GM19328 (cell line): ENCODE data around the gene IFIT3.
"Not testable (repeated sequence)": the region's sequence is repeated elsewhere in the genome, so short reads cannot be mapped to it uniquely, and the experiment has no call there.

ENCODE experiments used
- ATAC-seq: cut with Tn5 transposase; IDR thresholded peaks from one replicate; pipeline ENCODE4 v1.9.1; 2021; ENCODE audit warnings: mild to moderate bottlenecking, moderate library complexity; ENCODE audit not compliant: unreplicated experiment

Gene IFIT3, protein sequence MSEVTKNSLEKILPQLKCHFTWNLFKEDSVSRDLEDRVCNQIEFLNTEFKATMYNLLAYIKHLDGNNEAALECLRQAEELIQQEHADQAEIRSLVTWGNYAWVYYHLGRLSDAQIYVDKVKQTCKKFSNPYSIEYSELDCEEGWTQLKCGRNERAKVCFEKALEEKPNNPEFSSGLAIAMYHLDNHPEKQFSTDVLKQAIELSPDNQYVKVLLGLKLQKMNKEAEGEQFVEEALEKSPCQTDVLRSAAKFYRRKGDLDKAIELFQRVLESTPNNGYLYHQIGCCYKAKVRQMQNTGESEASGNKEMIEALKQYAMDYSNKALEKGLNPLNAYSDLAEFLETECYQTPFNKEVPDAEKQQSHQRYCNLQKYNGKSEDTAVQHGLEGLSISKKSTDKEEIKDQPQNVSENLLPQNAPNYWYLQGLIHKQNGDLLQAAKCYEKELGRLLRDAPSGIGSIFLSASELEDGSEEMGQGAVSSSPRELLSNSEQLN

DNA sequence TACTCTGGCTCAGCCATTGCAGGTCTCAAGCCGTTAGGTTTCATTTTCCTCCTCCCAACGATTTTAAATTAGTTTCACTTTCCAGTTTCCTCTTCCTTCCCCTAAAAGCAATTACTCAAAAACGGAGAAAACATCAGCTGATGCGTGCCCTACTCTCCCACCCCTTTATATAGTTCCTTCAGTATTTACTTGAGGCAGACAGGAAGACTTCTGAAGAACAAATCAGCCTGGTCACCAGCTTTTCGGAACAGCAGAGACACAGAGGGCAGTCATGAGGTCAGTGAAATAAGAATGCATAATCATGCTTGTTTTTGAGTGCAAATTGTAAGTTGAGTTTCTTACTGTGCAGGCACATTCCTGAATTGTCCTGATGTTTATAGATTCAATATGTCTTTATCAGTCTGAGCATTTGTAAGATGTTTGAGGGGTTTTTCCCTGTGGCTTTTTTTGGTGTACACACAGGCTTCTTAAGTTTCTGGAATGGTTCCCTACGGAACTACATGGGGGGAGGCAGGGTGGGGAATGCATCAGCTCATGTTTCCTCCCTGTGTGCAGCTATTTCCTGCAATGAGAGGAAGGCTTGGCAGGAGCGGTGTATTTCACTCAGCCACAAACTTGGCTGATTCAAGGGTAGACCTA, at the start of gene IFIT3:
IFIT3 (plus strand) TSS at position 195 of the 639 bp plus-strand sequence; CDS start at position 272, 77 bp downstream.
- ATAC-seq: peak; percentile 39

DNA sequence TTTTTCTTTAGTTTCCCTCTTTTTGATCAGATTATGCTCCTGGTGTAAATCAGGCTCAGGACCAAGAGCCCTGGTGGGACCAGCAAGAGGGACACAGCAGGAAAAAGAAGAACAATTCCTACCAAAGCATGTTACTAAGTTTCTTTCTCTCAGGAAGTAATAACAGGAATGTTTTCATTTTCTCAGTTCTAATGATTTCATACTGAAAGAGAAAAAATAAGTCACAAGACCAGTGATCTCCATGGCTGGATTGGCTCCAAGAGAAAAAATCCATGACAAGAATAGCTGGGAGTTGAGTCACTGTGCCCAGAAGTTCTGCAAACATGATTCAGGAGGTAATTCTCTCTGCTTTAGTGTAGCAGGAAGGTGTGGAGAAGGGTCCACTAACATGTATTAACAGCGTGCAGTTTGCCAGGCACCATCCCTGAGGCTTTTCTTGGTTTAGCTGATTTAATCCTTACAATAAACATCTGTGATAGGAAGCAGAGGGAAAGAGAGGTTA, 49.7 kb upstream of the IFIT3 start:
- no peak for ATAC-seq

DNA sequence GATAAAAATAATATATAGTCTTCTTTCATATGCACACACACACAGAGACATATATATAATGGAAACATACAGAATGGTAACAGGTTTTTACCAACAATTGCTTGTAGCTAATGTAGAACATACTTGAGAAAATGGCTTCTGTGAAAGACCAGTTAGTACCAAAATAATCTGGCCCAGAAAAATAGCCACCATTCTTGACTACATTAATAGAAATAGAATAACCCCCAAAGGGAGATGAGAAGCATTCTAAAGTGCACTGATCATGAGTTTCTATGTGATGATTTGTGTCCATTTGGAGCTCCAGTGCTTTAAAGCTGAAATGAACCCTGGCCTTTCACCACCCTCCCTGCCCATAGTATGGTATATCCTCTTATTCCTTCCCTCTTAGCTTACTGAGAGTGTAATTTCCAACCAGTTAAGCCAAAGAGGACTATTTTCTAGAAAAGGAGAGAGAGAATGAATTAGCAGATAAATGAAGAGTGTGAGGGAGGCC, 48.9 kb upstream of the IFIT3 start:
- no peak for ATAC-seq

DNA sequence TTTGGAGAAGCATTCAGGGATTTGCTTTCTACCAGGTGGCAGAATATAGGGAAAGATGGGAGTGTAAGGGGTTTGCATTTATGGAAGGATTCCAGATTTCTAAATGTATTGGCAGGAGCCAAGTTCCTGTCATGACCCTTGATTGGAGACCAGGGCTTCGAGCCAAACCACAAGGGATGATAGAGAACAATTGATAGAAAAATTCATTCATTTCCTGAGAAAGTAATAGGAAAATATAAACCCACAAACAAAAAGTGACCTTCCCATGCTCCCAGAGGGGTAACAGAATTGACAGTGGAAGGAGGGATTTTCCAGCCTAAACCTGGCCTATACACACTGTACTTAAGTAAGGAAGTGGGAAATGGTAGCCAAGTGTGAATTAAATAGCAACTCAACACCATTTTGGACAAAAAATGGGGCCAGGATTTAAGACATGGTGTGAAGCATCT, 48.4 kb upstream of the IFIT3 start:
- ATAC-seq: no peak

DNA sequence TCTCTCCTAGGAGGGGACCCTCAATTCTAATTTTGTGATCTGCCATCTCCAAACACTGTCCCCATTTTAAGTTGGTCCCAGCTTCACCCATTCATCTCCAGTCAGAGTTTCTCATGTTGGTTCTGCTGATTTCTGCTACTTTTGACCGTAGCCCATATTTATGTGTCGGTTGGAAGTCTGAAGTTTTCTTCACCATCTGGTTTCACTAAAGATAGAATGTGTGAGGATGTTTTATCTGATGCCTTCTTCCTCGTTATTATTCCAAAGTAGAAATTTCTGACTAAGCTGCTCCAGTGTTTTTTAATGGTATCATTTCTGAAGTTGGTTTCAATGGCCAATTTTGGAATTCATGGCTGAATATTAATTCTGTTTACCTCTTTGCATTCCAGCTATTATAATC, 47.3 kb upstream of the IFIT3 start:
- ATAC-seq: no peak

DNA sequence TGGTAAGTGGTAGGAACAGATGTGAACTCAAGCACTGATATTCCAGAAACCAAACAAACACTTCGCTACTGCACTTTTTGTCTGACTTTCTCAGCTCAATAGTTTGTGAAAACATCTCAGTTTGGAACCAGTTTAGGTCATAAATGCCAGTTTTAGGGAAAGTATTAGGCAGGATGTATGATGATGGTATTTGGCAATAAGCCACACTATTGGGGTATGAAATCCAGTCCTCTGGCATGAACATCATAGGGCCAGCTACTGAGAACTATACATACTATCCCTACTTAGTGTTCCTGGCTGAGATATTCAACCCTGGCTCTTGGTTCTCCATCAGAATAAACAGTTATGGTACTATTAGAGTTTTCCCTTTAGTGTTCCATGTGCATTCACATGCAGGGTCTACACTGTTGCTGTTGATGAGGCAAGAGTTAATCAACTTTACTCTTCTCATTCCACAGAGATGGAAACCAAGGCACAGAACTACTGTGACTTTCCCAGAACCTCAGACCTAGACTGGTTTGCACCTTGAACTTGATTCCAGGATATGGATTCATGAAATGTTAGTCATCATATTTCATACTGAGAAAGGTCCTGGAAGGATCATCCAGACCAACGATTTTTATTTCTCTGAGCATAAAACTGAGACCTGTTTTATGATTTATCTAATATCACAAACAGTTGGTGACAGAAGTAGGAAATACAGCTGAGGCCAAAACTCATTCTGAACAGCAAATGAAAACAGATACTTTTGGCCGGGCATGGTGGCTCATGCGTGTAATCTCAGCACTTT, 46.0 kb upstream of the IFIT3 start:
- ATAC-seq: no peak

DNA sequence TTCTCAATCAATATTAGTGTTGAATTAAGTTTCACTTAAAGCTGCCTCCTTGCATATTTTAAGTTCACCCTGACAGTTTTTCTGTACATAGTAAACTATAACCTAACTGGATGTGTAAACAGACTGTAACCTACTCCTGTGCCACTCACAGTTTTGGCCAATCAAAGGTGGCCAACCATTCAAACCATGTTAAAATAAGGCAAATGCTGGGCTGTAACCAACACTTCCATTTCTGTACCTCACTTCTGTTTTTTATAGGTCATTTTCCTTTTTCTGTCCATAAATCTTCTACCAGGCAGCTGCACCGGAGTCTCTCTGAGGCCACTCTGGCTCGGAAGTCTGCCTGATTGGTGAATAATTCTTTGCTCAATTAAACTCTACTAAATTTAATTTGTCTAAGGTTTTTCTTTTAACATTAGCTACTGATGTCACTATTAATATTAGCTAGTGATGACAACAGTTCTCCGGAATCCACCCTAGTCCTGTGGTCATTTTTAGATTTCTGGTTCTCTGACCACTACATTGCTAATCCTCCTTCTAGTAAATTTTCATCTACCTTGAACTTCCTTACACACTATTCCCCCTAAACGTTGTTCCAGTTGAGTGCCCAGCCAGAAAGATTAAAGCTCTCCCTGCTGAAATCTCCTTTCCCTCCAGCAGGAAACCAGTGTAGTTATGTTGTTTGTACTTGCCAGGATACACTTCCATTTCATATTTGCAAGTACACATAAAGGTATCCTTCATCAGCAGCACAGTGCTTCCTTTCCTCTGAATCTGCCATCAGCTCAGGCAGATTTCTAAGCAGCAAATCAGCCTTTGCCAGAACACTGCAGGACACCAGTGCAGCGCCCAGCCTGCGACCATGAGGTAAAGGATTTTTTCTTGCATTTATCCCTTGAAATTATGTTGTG, 44.5 kb upstream of the IFIT3 start:
- ATAC-seq: no peak

DNA sequence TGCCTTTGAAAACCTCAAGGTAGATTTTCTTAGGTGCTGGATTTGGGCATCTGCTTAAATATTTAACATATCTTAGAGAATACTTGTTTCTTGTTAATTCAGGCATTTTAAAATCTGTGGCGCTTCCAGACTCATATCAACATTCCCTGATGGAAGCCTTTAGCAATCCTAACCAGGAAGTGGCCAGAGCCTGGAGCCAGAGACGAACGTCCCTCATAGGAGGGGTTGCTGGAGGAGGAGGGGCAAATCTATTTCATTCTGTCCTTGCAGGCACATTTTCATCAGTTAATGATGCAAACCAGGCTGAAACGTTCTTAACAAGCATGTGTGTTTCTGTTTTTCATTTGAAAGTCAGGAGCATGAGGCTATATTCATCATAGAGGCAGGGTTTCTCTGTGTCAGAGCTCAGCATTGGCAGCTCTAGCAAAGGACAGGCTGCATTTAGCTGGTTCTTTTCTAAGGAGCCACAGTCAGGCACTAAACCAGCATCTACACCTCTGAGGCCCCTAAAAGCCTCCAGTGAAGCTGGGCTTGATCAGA, 43.8 kb upstream of the IFIT3 start:
- ATAC-seq: no peak

DNA sequence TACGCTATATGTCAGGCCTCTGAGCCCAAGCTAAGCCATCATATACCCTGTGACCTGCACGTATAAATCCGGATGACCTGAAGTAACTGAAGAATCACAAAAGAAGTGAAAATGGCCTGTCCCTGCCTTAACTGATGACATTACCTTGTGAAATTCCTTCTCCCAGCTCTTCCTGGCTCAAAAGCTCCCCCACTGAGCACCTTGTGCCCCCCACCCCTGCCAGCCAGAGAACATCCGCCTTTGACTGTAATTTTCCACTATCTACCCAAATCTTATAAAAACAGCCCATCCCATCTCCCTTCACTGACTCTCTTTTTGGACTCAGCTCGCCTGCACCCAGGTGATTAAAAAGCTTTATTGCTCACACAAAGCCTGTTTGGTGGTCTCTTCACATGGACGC, 43.1 kb upstream of the IFIT3 start:
- not testable (repeated sequence) for ATAC-seq

DNA sequence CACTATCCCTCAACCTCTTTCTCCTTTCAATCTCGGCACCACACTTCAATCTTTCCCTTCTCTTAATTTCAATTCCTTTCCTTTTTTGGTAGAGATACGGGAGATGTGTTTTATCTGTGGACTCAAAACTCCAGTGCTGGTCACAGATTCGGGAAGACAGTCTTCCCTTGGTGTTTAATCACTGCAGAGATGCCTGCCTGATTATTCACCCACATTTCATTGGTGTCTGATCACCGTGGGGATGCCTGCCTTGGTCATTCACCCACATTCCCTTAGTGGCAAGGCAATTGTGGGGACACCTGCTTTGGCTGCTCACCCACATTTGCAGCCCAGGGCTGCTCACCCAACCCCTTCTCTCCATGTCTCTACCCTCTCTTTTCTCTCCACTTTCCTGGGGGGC, 42.5 kb upstream of the IFIT3 start:
- not testable (repeated sequence) for ATAC-seq

DNA sequence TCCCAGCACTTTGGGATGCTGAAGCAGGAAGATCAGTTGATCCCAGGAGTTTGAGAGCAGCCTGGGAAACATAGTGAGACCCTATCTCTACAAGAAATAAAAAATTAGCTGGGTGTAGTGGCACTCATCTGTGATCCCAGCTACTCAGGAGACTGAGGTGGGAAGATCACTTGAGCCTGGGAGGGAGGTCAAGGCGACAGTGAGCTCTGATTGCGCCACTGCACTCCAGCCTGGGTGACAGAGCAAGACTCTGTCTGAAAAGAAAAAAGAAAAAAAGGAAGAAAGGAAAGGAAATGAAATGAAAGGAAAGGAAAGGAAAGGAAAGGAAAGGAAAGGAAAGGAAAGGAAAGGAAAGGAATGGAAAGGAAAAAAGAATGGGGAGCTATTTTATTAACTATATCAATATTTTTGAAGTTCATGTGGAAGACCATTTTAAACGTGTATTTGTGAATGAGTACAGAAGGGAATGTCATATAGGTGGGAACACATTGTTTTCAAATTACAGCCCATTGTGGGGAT, 33.0 kb upstream of the IFIT3 start:
- ATAC-seq: no peak

DNA sequence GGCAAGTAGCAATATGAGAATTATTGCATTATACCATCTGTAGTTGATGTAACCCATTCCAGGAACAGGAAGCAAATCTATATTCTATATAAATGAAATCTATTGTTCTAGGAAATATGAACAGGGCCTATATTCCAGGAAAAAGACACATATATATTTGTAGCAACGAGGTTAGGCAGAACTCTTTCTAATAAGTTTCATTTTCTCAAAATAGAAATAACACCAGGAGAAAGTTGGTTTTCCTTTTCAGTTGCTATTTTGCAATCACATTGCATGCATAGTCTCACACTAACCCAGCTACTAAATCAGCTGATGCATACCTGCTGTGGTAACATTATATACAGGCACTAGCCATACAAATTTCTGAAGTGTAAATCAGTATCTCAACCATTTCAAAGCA, 32.2 kb upstream of the IFIT3 start:
- ATAC-seq: no peak

DNA sequence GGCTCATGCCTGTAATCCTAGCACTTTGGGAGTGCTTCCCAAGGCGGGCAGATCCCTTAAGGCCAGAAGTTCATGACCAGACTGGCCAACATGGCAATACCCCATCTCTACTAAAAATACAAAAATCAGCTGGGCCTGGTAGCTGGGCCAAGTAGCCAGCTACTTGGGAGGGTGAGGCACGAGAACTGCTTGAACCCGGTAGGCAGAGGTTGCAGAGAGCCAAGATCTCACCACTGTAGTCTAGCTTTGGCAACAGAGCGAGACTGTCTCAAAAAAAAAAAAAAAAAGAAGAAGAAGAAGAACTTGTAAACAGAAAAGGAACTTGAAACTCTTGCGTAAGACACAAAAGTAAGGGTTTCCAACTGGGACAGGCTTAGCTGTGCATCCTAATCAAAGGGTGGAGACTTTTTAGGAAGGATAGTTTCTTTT, 31.6 kb upstream of the IFIT3 start:
- ATAC-seq: peak; percentile 51

DNA sequence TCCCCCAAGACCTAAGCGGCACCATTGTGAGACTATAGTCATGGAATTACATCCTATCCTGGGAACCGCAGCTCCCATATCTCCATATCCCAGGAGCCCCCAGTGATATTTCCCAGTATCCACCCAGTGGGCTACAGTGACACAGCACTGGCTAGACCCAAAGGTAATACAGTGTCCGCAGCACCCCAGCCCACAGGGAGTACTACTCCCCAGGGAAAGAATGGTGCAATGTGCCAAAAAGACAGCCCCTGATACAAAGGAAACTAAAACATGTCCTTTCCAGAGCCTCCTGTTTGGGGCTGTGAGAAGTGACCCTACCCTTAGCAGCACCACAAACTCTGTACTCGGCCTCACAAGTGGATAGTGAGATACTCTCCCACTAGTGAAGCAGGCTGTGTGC, 30.4 kb upstream of the IFIT3 start:
- no peak for ATAC-seq

DNA sequence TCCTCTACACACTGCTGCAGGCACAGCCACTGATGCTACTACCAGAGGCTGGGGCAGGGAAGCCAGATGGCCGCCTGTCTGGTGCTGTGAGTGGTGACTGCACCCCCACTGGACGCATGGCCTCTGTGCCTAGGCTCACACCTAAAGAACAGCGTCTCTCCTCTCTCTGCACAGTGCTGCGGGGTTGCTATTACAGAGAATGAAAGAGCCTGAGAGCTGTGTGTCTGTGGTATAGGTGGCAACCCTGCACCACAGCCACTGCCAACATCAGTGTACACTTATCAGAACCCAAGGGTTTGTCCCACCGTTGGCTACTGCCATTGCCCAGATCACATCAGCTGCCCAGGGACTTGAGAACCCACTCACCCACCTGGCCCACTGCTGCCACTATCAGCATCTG, 30.0 kb upstream of the IFIT3 start:
- ATAC-seq: no peak

DNA sequence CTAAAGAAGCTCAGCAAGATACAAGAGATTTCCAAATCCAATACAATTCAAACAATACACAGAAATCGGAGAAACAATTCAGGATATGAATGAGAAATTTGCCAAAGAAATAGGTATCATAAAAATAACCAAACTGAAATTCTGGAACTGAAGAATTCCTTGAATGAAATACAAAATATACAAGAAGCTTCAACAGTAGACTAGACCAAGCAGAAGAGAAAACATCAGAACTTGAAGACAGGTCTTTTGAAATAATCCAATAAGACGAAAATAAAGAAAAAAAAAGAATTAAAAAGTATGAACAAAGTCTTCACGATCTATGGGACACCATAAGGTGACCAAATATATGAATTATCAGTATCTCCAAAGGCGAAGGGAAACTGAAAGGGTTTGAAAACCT, 28.8 kb upstream of the IFIT3 start:
- ATAC-seq: no peak

DNA sequence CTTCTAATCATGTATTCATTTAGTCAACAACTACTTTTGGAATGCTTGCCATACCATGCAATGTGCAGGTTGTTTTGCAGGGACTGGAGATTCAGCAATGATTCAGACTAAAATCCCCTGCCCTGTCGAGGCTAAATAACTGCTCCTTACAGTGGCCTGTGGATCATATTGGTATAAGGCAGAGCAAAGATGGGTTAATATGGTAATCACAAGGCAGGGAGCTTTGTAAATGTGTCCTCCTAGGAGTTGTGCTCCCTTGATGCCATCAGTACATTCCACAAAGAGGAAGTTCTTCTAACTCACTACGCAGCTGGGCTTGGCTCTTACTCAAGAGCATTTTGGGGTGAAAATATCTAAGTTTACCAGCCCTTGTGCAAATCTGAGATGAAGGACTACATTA, 26.6 kb upstream of the IFIT3 start:
- ATAC-seq: peak; percentile 16

DNA sequence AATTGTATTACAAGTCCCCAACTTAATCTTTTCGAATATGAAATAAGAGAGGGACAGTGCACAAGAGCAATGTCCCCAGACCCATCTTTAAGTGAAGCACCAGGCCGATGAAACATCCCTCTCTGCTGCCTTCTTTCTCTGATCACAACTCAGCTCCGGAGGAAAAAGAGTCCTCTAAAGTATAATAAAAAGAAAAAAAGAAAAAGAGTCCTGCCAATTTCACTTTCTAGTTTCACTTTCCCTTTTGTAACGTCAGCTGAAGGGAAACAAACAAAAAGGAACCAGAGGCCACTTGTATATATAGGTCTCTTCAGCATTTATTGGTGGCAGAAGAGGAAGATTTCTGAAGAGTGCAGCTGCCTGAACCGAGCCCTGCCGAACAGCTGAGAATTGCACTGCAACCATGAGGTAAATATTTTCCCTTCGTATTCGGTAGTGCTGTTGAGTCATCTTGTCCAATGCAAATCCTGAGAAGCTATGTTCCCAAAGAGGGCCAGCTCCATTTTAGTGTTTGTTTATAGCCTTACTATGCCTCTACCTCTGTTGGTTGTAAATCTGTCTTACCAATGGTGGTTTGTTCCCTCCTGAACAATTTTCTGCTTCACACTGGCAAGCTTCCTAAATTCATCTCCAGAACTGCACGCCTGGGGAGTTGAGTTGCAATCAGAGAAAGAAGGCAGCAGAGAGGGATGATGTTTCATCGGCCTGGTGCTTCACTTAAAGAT, 25.9 kb upstream of the IFIT3 start, which contains the start of gene IFIT2:
IFIT2 (plus strand) TSS at position 326 of the 725 bp plus-strand sequence; CDS start at position 404, 78 bp downstream.
- peak; percentile 72 for ATAC-seq

DNA sequence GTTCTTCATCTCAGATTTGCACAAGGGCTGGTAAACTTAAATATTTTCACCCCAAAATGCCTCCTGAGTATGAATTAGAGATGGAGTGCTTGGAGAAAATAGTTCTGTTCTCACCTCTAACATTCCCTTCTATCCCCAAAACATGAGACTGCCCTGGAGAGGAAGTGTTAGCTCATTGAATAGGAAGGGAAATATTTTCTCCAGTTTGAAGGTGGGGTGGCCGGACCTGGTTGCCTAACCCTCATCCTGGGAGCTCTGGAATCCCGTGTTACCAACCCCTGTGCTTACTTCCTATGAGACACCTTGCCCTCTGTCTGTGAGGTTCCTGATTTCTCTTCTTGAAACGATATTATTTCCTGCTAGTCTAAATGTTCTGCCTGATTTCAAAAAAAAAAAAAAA, 25.2 kb upstream of the IFIT3 start:
- ATAC-seq: no peak
